HUES64 (cell line): ENCODE data around the gene DUSP1.
A peak's percentile ranks its signal among the peaks of the same experiment; 100 is the strongest.

Experiments
- H3K27ac ChIP-seq: 2 replicates; pipeline ENCODE4 v1.7.0; 2013; ENCODE audit warnings: low read depth, low read length, inconsistent platforms
- H3K27me3 ChIP-seq: 2 replicates; pipeline ENCODE4 v1.6.1; 2013; ENCODE audit warnings: mild to moderate bottlenecking, low read length; ENCODE audit not compliant: insufficient read depth
- H3K36me3 ChIP-seq: 2 replicates; pipeline ENCODE4 v1.6.1; 2013; ENCODE audit warnings: mild to moderate bottlenecking, low read length; ENCODE audit not compliant: insufficient read depth
- H3K4me1 ChIP-seq: 2 replicates; pipeline ENCODE4 v1.6.1; 2013; ENCODE audit warnings: mild to moderate bottlenecking, low read length, moderate library complexity; ENCODE audit not compliant: insufficient read depth
- H3K4me3 ChIP-seq: 2 replicates; pipeline ENCODE4 v1.5.1; 2013; ENCODE audit warnings: mild to moderate bottlenecking, low read length, moderate library complexity
- H3K9ac ChIP-seq: 2 replicates; pipeline ENCODE4 v1.6.1; 2013; ENCODE audit warnings: mild to moderate bottlenecking, low read depth, low read length
- H3K9me3 ChIP-seq: 2 replicates; pipeline ENCODE4 v1.6.1; 2013; ENCODE audit warnings: low read depth, low read length; ENCODE audit not compliant: insufficient read depth
- WGBS: fragments of 150-250, 120-280 bp; methylation state at CpG from one replicate; pipeline ENCODE4 v1.1.7; 2013; ENCODE audit warnings: missing lambda C conversion rate; 5-methylcytosine and 5-hydroxymethylcytosine counted together

The DUSP1 gene

GRCh38 chr5:172806897-172807672, 36.1 kb upstream of the DUSP1 start:
- H3K4me1 ChIP-seq: peaks cover 4% of the 10 kb centered on the region; the same call in 1 of the 2 replicates

GRCh38 chr5:172805736-172806255, 34.8 kb upstream of the DUSP1 start:
- no peaks in the 10 kb centered on the region for H3K27me3 ChIP-seq
- no peak overlapping the region for H3K4me3 ChIP-seq
- H3K9ac ChIP-seq: no peak overlapping the region
- peaks cover 4% of the 10 kb centered on the region; the same call in 1 of the 2 replicates for H3K4me1 ChIP-seq
- no peak overlapping the region for H3K27ac ChIP-seq
- no peaks in the 10 kb centered on the region for H3K36me3 ChIP-seq
- WGBS: 90% methylated on average over 9 of the region's 9 CpGs
- no peaks in the 10 kb centered on the region for H3K9me3 ChIP-seq

More at GRCh38 chr5:172806897-172807672, 36.1 kb upstream of the DUSP1 start:
- Histone ChIP-seq H3K27ac (no peak overlapping the region), H3K9me3 (no peaks in the 10 kb centered on the region), H3K27me3 (no peaks in the 10 kb centered on the region), H3K4me3 (peak overlapping the region; percentile 21; the same call in 1 of the 2 replicates), H3K9ac (peak overlapping the region; percentile 54; the same call in 1 of the 2 replicates), H3K36me3 (no peaks in the 10 kb centered on the region)
- 57% methylated on average over 23 of the region's 24 CpGs for WGBS

- Histone ChIP-seq H3K4me3 (no peak overlapping the region), H3K9ac (no peak overlapping the region), H3K36me3 (no peaks in the 10 kb centered on the region), H3K4me1 (peaks cover 4% of the 10 kb centered on the region; the same call in 1 of the 2 replicates), H3K9me3 (no peaks in the 10 kb centered on the region), H3K27ac (no peak overlapping the region), H3K27me3 (no peaks in the 10 kb centered on the region)
- 84% methylated on average over 3 of the region's 3 CpGs for WGBS
Measured at GRCh38 chr5:172805018-172805683, 34.2 kb upstream of the DUSP1 start.

GRCh38 chr5:172802567-172803176, 31.7 kb upstream of the DUSP1 start:
- Histone ChIP-seq H3K27ac (no peak overlapping the region), H3K4me1 (peaks cover 4% of the 10 kb centered on the region; the same call in 1 of the 2 replicates)
- 92% methylated on average over 4 of the region's 4 CpGs for WGBS

GRCh38 chr5:172802112-172802511, 31.1 kb upstream of the DUSP1 start:
- Histone ChIP-seq H3K27me3 (no peaks in the 10 kb centered on the region), H3K27ac (no peak overlapping the region), H3K4me1 (no peaks in the 10 kb centered on the region), H3K9me3 (no peaks in the 10 kb centered on the region), H3K36me3 (no peaks in the 10 kb centered on the region), H3K4me3 (no peak overlapping the region), H3K9ac (no peak overlapping the region)
- 100% methylated on average over 1 of the region's 2 CpGs for WGBS

More at GRCh38 chr5:172802567-172803176, 31.7 kb upstream of the DUSP1 start:
- no peaks in the 10 kb centered on the region for H3K36me3 ChIP-seq
- H3K9ac ChIP-seq: no peak overlapping the region
- no peaks in the 10 kb centered on the region for H3K9me3 ChIP-seq
- no peak overlapping the region for H3K4me3 ChIP-seq
- no peaks in the 10 kb centered on the region for H3K27me3 ChIP-seq

- Histone ChIP-seq H3K27me3 (no peaks in the 10 kb centered on the region), H3K4me3 (no peak overlapping the region), H3K27ac (no peak overlapping the region), H3K9me3 (no peaks in the 10 kb centered on the region), H3K36me3 (no peaks in the 10 kb centered on the region), H3K4me1 (no peaks in the 10 kb centered on the region), H3K9ac (no peak overlapping the region)
- WGBS: 85% methylated on average over 4 of the region's 4 CpGs
Measured at GRCh38 chr5:172801179-172801671, 30.2 kb upstream of the DUSP1 start.

- no peak overlapping the region for H3K27ac ChIP-seq
- no peaks in the 10 kb centered on the region for H3K4me1 ChIP-seq
- no peaks in the 10 kb centered on the region for H3K27me3 ChIP-seq
- 93% methylated on average over 16 of the region's 16 CpGs for WGBS
- no peaks in the 10 kb centered on the region for H3K36me3 ChIP-seq
- no peak overlapping the region for H3K9ac ChIP-seq
- H3K9me3 ChIP-seq: no peaks in the 10 kb centered on the region
- no peak overlapping the region for H3K4me3 ChIP-seq
Measured at GRCh38 chr5:172800088-172800551, 29.1 kb upstream of the DUSP1 start.

- WGBS: 95% methylated on average over 6 of the region's 6 CpGs
- Histone ChIP-seq H3K27ac (no peak overlapping the region), H3K9ac (no peak overlapping the region)
Measured at GRCh38 chr5:172799416-172799815, 28.4 kb upstream of the DUSP1 start.

GRCh38 chr5:172798422-172799215, 27.6 kb upstream of the DUSP1 start:
- WGBS: 91% methylated on average over 14 of the region's 14 CpGs
- H3K27me3 ChIP-seq: no peaks in the 10 kb centered on the region
- no peaks in the 10 kb centered on the region for H3K9me3 ChIP-seq
- no peaks in the 10 kb centered on the region for H3K36me3 ChIP-seq
- no peaks in the 10 kb centered on the region for H3K4me1 ChIP-seq
- no peak overlapping the region for H3K27ac ChIP-seq
- H3K9ac ChIP-seq: no peak overlapping the region
- no peak overlapping the region for H3K4me3 ChIP-seq

More at GRCh38 chr5:172799416-172799815, 28.4 kb upstream of the DUSP1 start:
- Histone ChIP-seq H3K4me3 (no peak overlapping the region), H3K4me1 (no peaks in the 10 kb centered on the region), H3K9me3 (no peaks in the 10 kb centered on the region), H3K36me3 (no peaks in the 10 kb centered on the region), H3K27me3 (no peaks in the 10 kb centered on the region)

- 65% methylated on average over 5 of the region's 5 CpGs for WGBS
- H3K4me1 ChIP-seq: no peaks in the 10 kb centered on the region
- no peaks in the 10 kb centered on the region for H3K36me3 ChIP-seq
- H3K27me3 ChIP-seq: no peaks in the 10 kb centered on the region
- H3K9me3 ChIP-seq: no peaks in the 10 kb centered on the region
- no peak overlapping the region for H3K9ac ChIP-seq
- no peak overlapping the region for H3K27ac ChIP-seq
- no peak overlapping the region for H3K4me3 ChIP-seq
Measured at GRCh38 chr5:172797771-172798191, 26.8 kb upstream of the DUSP1 start.
